HEK293 (cell line): ENCODE results near the gene GARIN5B.

ENCODE experiments used
- CTCF ChIA-PET: fragments of 350-600 bp; formaldehyde crosslinking; extraction: SDS; loops from one replicate; lab custom pipeline; 2021; ENCODE audit warnings: antibody characterized with exemption; lab: Yijun Ruan, JAX
- POLR2A ChIA-PET: fragments of 300-600 bp; formaldehyde crosslinking; extraction: SDS; loops from one replicate; lab custom pipeline; 2020; ENCODE audit warnings: antibody characterized with exemption, inconsistent platforms; lab: Yijun Ruan, JAX
- H3K27ac ChIP-seq: fragments of 200-500 bp; sonication (Bioruptor generic); 2 replicates; pipeline ENCODE4 v1.5.1; 2014; ENCODE audit warnings: low read depth, low read length, control low read depth, inconsistent platforms; ENCODE audit errors: extremely low read depth
- H3K36me3 ChIP-seq, 2 experiments: fragments of 200-500 bp in 1 of 2; sonication (Bioruptor generic) in 1 of 2; 1 replicate in 1 of 2; 2 replicates in 1 of 2; pipeline ENCODE4 v1.5.1; 2014 to 2017; ENCODE audit warnings: inconsistent platforms in 2 of 2, low read length in 2 of 2; ENCODE audit not compliant: control insufficient read depth in 2 of 2, insufficient read depth in 1 of 2
- H3K4me1 ChIP-seq: fragments of 200-500 bp; sonication (Bioruptor generic); 2 replicates; pipeline ENCODE4 v1.5.1; 2014; ENCODE audit warnings: mild to moderate bottlenecking, low read length, inconsistent platforms; ENCODE audit not compliant: control insufficient read depth, insufficient read depth
- H3K4me3 ChIP-seq: 2 replicates; pipeline ENCODE4 v1.5.1; 2011; ENCODE audit warnings: low read depth, mild to moderate bottlenecking, control low read depth, low read length, moderate library complexity
- H3K9me3 ChIP-seq: fragments of 200-500 bp; sonication (Bioruptor generic); 2 replicates; pipeline ENCODE4 v1.5.1; 2014; ENCODE audit warnings: low read depth, low read length, inconsistent platforms; ENCODE audit not compliant: control insufficient read depth, insufficient read depth
- GLIS1 ChIP-seq: fragments of 450-650 bp; formaldehyde crosslinking; IDR thresholded peaks from 2 replicates; pipeline ENCODE4 v1.5.1; 2016; ENCODE audit warnings: missing biosample characterization, missing genetic modification characterization
- HIC1 ChIP-seq: fragments of 450-650 bp; formaldehyde crosslinking; IDR thresholded peaks from 2 replicates; pipeline ENCODE4 v1.5.1; 2016; ENCODE audit warnings: missing biosample characterization, missing genetic modification characterization
- HOXA7 ChIP-seq: sonication (generic); formaldehyde crosslinking; IDR thresholded peaks from 2 replicates; pipeline ENCODE4 v1.8.1; 2022; ENCODE audit warnings: missing genetic modification reagents, borderline replicate concordance
- IKZF3 ChIP-seq: fragments of 450-650 bp; IDR thresholded peaks from 2 replicates; pipeline ENCODE4 v1.5.0; 2018; ENCODE audit warnings: missing biosample characterization, mild to moderate bottlenecking, missing genetic modification characterization, moderate library complexity
- KLF16 ChIP-seq: fragments of 450-650 bp; formaldehyde crosslinking; IDR thresholded peaks from 2 replicates; pipeline ENCODE4 v1.5.1; 2017; ENCODE audit warnings: missing biosample characterization, missing genetic modification characterization
- PATZ1 ChIP-seq: fragments of 450-650 bp; formaldehyde crosslinking; IDR thresholded peaks from 2 replicates; pipeline ENCODE4 v1.5.1; 2016; ENCODE audit warnings: missing biosample characterization, missing genetic modification characterization
- PRDM1 ChIP-seq: fragments of 450-650 bp; formaldehyde crosslinking; IDR thresholded peaks from 2 replicates; pipeline ENCODE4; 2016; ENCODE audit warnings: missing biosample characterization, missing genetic modification characterization
- SP7 ChIP-seq: fragments of 450-650 bp; formaldehyde crosslinking; IDR thresholded peaks from 2 replicates; pipeline ENCODE4 v1.5.1; 2016; ENCODE audit warnings: missing biosample characterization, missing genetic modification characterization
- ZBTB48 ChIP-seq: fragments of 450-650 bp; formaldehyde crosslinking; IDR thresholded peaks from 2 replicates; pipeline ENCODE4 v1.5.1; 2016; ENCODE audit warnings: missing biosample characterization, missing genetic modification characterization
- ZFHX2 ChIP-seq: fragments of 450-650 bp; formaldehyde crosslinking; conservative IDR thresholded peaks from 2 replicates; pipeline ENCODE4 v1.5.1; 2016; ENCODE audit warnings: missing biosample characterization, missing genetic modification characterization
- ZFP3 ChIP-seq: fragments of 450-650 bp; formaldehyde crosslinking; IDR thresholded peaks from 2 replicates; pipeline ENCODE4 v1.5.1; 2016; ENCODE audit warnings: low read depth, missing biosample characterization, missing genetic modification characterization
- ZIC2 ChIP-seq: fragments of 450-650 bp; formaldehyde crosslinking; IDR thresholded peaks from 2 replicates; pipeline ENCODE4 v1.5.1; 2016; ENCODE audit warnings: missing biosample characterization, missing genetic modification characterization
- ZNF157 ChIP-seq: fragments of 450-650 bp; formaldehyde crosslinking; IDR thresholded peaks from 2 replicates; pipeline ENCODE4 v1.5.1; 2016; ENCODE audit warnings: missing biosample characterization, missing genetic modification characterization
- ZNF174 ChIP-seq: fragments of 450-650 bp; formaldehyde crosslinking; IDR thresholded peaks from 2 replicates; pipeline ENCODE4 v1.5.0; 2017; ENCODE audit warnings: missing biosample characterization, mild to moderate bottlenecking, missing genetic modification characterization
- ZNF19 ChIP-seq: fragments of 450-650 bp; formaldehyde crosslinking; IDR thresholded peaks from 2 replicates; pipeline ENCODE4; 2016; ENCODE audit warnings: missing biosample characterization, missing genetic modification characterization, low read depth
- ZNF366 ChIP-seq: fragments of 450-650 bp; formaldehyde crosslinking; conservative IDR thresholded peaks from 2 replicates; pipeline ENCODE4 v1.5.1; 2016; ENCODE audit warnings: missing biosample characterization, missing genetic modification characterization
- ZNF394 ChIP-seq: fragments of 450-650 bp; formaldehyde crosslinking; IDR thresholded peaks from 2 replicates; pipeline ENCODE4 v1.5.1; 2016; ENCODE audit warnings: missing biosample characterization, missing genetic modification characterization, mild to moderate bottlenecking, moderate library complexity, borderline replicate concordance
- ZNF48 ChIP-seq: fragments of 450-650 bp; formaldehyde crosslinking; IDR thresholded peaks from 2 replicates; pipeline ENCODE4 v1.5.1; 2016; ENCODE audit warnings: missing biosample characterization, missing genetic modification characterization
- ZNF660 ChIP-seq: fragments of 450-650 bp; IDR thresholded peaks from 2 replicates; pipeline ENCODE4 v1.5.1; 2018; ENCODE audit warnings: missing biosample characterization, mild to moderate bottlenecking, missing genetic modification characterization
- ZNF777 ChIP-seq: fragments of 450-650 bp; formaldehyde crosslinking; IDR thresholded peaks from 2 replicates; pipeline ENCODE4 v1.5.1; 2017; ENCODE audit warnings: missing biosample characterization, missing genetic modification characterization, borderline replicate concordance
- ZSCAN30 ChIP-seq: fragments of 450-650 bp; IDR thresholded peaks from 2 replicates; pipeline ENCODE4 v1.5.1; 2018; ENCODE audit warnings: missing biosample characterization, mild to moderate bottlenecking, missing genetic modification characterization, moderate library complexity
- ZXDB ChIP-seq: fragments of 450-650 bp; formaldehyde crosslinking; IDR thresholded peaks from 2 replicates; pipeline ENCODE4 v1.5.1; 2016; ENCODE audit warnings: missing biosample characterization, missing genetic modification characterization
- TF ChIP-seq, protein P1 (sequence below): fragments of 450-650 bp; formaldehyde crosslinking; IDR thresholded peaks from 2 replicates; pipeline ENCODE4 v1.5.1; 2016; ENCODE audit warnings: missing biosample characterization, missing genetic modification characterization, borderline replicate concordance
- TF ChIP-seq, protein P2 (sequence below): fragments of 450-650 bp; formaldehyde crosslinking; IDR thresholded peaks from 2 replicates; pipeline ENCODE4 v1.5.1; 2017; ENCODE audit warnings: missing biosample characterization, missing genetic modification characterization

The GARIN5B gene

GRCh38 chr19:55370305-55370988, 7.4 kb upstream of the GARIN5B start, which contains the start of gene IL11 (continued):
- TF ChIP-seq, protein P1, sequence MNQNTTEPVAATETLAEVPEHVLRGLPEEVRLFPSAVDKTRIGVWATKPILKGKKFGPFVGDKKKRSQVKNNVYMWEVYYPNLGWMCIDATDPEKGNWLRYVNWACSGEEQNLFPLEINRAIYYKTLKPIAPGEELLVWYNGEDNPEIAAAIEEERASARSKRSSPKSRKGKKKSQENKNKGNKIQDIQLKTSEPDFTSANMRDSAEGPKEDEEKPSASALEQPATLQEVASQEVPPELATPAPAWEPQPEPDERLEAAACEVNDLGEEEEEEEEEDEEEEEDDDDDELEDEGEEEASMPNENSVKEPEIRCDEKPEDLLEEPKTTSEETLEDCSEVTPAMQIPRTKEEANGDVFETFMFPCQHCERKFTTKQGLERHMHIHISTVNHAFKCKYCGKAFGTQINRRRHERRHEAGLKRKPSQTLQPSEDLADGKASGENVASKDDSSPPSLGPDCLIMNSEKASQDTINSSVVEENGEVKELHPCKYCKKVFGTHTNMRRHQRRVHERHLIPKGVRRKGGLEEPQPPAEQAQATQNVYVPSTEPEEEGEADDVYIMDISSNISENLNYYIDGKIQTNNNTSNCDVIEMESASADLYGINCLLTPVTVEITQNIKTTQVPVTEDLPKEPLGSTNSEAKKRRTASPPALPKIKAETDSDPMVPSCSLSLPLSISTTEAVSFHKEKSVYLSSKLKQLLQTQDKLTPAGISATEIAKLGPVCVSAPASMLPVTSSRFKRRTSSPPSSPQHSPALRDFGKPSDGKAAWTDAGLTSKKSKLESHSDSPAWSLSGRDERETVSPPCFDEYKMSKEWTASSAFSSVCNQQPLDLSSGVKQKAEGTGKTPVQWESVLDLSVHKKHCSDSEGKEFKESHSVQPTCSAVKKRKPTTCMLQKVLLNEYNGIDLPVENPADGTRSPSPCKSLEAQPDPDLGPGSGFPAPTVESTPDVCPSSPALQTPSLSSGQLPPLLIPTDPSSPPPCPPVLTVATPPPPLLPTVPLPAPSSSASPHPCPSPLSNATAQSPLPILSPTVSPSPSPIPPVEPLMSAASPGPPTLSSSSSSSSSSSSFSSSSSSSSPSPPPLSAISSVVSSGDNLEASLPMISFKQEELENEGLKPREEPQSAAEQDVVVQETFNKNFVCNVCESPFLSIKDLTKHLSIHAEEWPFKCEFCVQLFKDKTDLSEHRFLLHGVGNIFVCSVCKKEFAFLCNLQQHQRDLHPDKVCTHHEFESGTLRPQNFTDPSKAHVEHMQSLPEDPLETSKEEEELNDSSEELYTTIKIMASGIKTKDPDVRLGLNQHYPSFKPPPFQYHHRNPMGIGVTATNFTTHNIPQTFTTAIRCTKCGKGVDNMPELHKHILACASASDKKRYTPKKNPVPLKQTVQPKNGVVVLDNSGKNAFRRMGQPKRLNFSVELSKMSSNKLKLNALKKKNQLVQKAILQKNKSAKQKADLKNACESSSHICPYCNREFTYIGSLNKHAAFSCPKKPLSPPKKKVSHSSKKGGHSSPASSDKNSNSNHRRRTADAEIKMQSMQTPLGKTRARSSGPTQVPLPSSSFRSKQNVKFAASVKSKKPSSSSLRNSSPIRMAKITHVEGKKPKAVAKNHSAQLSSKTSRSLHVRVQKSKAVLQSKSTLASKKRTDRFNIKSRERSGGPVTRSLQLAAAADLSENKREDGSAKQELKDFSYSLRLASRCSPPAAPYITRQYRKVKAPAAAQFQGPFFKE (tag by site-specific recombination), result no peak
- TF ChIP-seq PRDM1 (tag by site-specific recombination) (peak; percentile 96), ZFP3 (tag by site-specific recombination) (no peak), ZSCAN30 (tag by site-specific recombination) (no peak), ZNF174 (no peak), HOXA7 (no peak), ZNF157 (tag by site-specific recombination) (no peak), ZNF777 (tag by site-specific recombination) (no peak), ZIC2 (tag by site-specific recombination) (peak; percentile 19; the same call in 1 of the 2 replicates), ZBTB48 (tag by site-specific recombination) (no peak)

DNA sequence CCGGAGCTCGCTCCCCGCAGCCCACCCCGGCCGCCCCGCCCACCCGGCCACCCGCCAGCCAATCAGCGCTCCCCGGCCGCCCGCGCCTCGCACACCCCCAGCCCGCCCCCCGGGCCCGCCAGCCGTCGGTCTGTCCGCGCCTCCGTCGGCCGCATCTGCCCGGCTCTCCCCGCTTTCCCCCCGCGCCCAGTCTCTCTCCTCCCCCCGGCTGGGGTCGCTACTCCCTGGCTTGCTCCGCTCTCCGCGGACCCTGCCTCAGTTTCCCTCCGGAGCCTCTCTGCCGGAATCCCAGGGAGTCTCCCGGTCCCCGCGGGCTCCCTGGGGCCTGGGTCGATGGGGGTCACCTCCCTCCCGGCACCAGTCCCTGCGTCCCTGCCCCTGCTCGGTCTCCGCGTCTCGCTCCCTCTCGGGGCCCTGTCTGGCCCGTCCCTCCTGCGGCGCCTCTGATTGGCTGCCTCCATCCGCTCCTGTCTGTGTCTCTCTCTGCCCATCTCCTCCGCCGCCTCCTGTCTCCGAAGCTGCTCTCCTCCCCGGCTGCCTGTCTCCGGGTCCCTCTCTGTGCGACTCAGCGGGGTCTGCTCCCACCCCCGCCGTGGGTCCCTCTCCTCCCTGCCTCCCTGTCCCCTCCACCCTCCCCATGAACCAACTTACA, 6.7 kb upstream of the GARIN5B start:
- H3K27ac ChIP-seq, result no peak overlapping the region
- H3K4me1 ChIP-seq, result peaks cover 5% of the 10 kb centered on the region; the same call in 1 of the 2 replicates
- ChIA-PET CTCF (interaction anchor here (1.0 kb wide), 1 partner anchor 195 kb away, joined by 4 read pairs; no protein-coding TSS in a partner anchor), POLR2A (interaction anchor here (1.1 to 2.8 kb wide), 10 partner anchors 13 to 38 kb away, joined by 3 to 20 read pairs (median 6); partner anchors contain the start of genes KMT5C and UBE2S)
- H3K36me3 ChIP-seq, result no peaks in the 10 kb centered on the region
- H3K4me3 ChIP-seq, result peak overlapping the region; percentile 48
- no peaks in the 10 kb centered on the region for H3K9me3 ChIP-seq
- TF ChIP-seq ZNF48 (tag by site-specific recombination) (no peak), GLIS1 (tag by site-specific recombination) (peak; percentile 81), ZNF394 (peak; percentile 51; the same call in 1 of the 2 replicates), KLF16 (tag by site-specific recombination) (peak; percentile 76), ZNF660 (tag by site-specific recombination) (no peak), ZFHX2 (tag by site-specific recombination) (peak; percentile 34; the same call in 1 of the 2 replicates), ZNF366 (tag by site-specific recombination) (peak; percentile 72), HOXA7 (no peak), PATZ1 (peak; percentile 85), ZXDB (tag by site-specific recombination) (peak; percentile 93), ZNF777 (tag by site-specific recombination) (peak; percentile 94), ZNF19 (tag by site-specific recombination) (no peak), HIC1 (tag by site-specific recombination) (peak; percentile 52; the same call in 1 of the 2 replicates), SP7 (tag by site-specific recombination) (peak; percentile 37; the same call in 1 of the 2 replicates), IKZF3 (tag by site-specific recombination) (peak; percentile 38; the same call in 1 of the 2 replicates)
- TF ChIP-seq, protein P2, sequence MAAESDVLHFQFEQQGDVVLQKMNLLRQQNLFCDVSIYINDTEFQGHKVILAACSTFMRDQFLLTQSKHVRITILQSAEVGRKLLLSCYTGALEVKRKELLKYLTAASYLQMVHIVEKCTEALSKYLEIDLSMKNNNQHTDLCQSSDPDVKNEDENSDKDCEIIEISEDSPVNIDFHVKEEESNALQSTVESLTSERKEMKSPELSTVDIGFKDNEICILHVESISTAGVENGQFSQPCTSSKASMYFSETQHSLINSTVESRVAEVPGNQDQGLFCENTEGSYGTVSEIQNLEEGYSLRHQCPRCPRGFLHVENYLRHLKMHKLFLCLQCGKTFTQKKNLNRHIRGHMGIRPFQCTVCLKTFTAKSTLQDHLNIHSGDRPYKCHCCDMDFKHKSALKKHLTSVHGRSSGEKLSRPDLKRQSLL (tag by site-specific recombination), result no peak
